ENCODE data around the gene CNOT10.

GRCh38 chr3:32703491-32703972, 18.5 kb downstream of the CNOT10 start:
- TF ChIP-seq CTCF (IDR thresholded peaks at IDR 0.05) (no peak), POLR2A (IDR thresholded peaks at IDR 0.05) (no peak)

Measured in esophagus squamous epithelium (tissue), 4 donors.